ENCODE results near the gene KRT16.

GRCh38 chr17:41600318-41600717, 12.2 kb downstream of the KRT16 start:
- TF ChIP-seq CTCF (conservative IDR thresholded peaks at IDR 0.05; ENCODE audit: low read depth, low read length) (no peak), EZH2 (IDR thresholded peaks at IDR 0.05; ENCODE audit: borderline replicate concordance, low read depth, low read length, poor library complexity, severe bottlenecking) (no peak)
